HTERT RPE-1 (cell line): ENCODE measurements around the gene SIKE1.
"Not testable (repeated sequence)": the region's sequence is repeated elsewhere in the genome, so short reads cannot be mapped to it uniquely, and the experiment has no call there.

Source experiments
- in situ Hi-C: fragments of 300-500 bp; cut with MboI; formaldehyde crosslinking; loops from 4 replicates; pipeline ENCODE4 v1.14.3; 2020; ENCODE audit warnings: low sequenced_read_pairs

The SIKE1 gene

DNA sequence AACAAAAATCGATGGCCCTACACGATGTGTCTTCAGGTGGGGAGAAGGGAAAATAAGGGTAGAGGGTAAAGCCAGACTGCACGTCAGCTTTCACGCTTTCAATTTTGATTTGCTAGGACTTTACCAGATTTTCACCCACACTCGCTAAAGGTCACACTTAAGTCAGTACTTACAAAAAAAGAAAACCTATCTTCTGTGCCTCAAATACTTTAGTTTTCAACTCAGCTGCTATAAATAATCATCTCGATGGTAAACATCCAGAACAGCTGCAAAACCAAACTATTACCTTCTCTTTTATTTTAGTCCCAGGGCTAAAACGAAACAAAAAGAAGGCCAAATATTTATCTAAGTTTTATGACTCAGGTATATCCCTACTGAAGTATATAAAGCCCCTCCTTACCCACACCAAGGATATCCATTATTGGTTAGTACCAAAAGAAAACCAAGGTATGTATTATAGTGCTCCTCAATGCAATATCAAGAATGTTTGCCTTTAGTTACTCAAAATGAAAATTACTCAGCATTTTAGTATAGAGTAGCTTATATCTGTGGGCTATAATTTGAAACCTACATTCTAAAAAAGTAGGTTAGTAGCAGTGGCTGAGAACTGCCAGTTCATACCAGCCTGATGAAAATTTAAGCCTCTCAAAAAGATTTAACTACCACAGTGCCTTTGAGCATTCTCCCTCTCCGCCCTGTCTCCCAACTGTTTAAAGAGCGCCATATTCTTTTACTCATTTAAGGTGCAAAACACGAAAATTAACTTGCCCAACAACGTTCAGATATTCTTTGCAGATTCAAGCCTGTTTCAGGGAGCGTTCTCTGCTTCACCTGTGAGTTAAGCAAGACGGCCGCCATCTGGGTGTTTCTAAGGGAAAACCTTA, 24.2 kb downstream of the SIKE1 start:
- in situ Hi-C loops, result no loop called here

DNA sequence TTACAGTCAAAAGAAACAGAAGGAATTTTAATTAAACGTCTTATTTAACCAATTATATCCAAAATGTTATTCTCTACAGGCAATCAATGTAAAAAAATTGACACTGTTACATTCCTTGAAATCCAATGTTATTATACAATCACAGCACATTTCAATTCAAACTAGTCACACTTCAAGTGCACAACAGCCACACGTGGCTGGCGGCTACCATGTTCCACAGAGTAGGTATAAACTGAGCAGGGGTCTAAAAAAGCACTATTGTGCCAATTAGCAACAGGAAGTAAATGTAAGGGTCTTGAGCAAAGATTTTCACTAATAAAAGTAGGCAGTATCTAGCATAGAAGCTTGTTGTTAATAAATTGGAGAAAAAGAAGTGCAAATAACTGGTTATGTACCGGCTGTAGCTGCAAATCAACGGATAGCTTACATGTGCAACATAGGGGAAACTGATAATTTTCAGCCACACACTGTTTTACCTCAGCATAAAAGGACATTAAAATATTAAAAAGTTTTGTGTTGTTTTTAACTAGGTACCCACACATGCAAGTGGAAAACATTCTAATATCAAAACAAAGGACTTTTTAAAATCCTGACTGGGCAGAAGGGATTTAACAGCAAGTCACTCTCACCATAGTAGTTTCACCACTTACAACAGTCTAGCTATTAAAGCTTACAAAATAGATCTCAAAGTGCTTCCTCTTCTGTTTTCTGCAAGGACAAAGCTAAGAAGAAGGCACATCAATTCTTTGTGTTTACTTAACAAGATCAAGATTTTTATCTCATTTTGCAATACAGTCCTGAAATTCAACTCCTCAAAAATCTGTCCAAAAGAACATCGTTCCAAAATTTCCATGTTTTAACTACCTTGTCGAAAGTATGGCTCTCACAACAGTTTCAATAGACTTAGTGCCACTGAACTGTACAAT, 25.2 kb downstream of the SIKE1 start:
- in situ Hi-C loops, result no loop called here

DNA sequence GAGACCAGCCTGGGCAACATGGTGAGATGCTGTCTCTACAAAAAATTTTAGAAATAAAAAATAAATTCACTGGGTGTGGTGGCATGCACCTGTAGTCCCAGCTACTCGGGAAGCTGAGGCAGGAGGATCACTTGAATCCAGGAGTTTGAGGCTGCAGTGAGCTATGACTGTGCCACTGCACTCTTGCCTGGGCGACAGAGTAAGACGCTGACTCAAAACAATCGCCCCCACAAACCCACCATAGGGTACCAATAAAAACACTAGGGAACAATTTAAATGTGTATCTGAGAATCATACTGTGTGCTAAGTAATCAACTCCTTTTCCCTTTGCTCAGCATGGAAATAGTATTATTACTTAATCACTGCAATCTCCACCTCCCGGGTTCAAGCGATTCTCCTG, 26.8 kb downstream of the SIKE1 start:
- in situ Hi-C loops, result not testable (repeated sequence)

DNA sequence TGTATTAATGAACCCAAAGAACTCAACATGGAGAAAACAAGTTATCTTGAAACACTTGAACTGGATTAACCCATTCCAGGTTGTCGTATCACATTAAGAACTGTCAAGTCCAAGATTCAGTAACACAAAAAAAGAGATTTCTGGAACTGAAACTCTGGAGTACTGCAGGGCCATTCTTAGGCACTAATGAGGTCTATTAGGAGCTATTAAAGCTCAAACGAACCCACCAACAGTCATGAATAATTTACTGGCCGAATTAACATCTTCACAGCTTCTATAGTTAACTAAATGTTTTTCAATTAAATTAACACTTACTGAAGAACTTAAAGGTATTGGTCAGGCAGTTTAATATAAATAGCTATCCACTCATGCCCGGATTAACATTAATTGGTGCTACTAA, 27.3 kb downstream of the SIKE1 start:
- in situ Hi-C loops, result no loop called here

DNA sequence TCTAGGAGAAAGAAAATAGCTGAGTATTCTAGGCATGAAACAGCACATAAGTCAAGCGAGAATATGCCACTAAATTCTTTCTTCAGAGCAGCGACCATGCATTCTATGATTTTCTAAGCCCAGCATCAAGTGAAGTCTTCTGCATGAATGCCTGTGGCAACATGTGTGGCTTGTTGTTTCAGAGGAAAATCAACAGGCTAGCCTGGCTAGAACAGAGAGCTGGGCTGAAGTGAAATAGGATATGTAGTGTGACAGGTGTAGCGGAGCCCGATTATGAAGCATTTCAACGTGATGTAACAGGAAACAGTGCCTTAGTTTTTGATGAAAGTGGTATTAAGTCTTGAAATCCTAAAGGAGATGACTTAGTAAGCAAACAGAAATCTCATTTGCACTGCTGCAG, 29.7 kb downstream of the SIKE1 start:
- in situ Hi-C loops, result no loop called here

DNA sequence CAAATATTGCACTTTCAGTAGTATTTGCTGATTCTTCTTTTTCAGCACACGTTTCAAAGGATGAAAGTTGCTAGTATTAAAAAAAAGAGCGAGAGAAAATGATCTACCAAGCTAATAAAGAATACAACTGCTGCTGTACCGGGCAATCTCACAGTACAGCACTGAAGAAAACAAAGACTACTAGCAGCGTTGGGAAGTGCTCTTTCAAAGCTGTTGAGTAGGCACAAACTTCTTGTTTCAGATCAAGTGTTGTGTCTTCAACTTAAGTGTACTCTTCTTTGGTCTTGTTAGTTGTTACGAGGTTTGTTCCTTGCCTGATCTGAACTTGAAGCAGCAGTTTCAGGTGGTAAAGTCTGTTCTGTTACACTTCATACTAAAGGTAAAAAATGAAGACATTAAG, 30.6 kb downstream of the SIKE1 start:
- in situ Hi-C loops, result no loop called here

DNA sequence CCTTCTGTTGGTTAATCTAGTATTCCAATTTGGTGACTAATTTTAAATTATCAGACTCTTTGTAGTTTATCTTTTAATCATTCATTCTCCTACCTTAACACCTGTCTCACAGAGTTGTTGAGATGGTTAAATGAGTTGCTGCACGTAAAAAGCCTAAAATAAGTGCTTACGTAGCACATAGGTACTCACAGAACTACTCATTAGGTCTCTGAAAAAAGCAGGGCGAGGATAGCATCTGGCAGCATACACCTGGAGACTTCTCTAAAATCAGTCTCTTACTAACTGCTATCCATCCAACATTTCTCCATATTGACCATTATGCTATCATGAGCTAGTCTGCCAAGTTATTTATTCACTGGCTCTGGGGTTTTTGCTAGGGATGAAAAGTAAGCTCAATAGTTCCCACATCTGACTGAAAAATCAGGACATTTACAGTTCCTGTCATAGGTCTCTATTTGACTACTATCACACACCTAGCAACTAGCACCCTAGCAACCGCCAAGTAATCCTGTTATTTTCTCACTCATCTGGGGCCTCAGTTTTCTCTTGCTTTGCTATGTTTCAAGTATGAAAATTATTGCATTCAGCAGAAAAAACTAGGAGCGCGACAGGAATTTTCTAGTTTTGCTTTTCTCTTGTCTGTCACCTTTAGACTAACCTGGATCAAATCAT, 33.9 kb downstream of the SIKE1 start:
- in situ Hi-C loops, result no loop called here

DNA sequence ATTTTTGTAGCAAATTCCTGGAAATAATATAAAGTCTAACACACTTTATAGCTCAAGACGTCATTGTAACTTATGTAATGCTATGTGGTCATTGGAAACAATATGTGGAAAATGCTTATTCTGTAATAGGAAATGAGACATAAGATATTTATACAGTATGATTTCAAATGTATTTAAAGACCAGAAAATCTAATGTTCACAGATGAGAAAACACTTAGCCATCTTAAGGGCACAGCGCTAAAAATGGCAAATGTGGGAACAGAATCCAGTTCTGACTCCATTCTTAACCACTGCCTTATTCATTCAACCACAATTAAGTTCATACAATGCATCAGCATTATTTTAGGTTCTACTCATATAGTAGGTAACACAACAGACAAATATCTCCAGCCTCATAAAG, 35.2 kb downstream of the SIKE1 start:
- in situ Hi-C loops, result no loop called here

DNA sequence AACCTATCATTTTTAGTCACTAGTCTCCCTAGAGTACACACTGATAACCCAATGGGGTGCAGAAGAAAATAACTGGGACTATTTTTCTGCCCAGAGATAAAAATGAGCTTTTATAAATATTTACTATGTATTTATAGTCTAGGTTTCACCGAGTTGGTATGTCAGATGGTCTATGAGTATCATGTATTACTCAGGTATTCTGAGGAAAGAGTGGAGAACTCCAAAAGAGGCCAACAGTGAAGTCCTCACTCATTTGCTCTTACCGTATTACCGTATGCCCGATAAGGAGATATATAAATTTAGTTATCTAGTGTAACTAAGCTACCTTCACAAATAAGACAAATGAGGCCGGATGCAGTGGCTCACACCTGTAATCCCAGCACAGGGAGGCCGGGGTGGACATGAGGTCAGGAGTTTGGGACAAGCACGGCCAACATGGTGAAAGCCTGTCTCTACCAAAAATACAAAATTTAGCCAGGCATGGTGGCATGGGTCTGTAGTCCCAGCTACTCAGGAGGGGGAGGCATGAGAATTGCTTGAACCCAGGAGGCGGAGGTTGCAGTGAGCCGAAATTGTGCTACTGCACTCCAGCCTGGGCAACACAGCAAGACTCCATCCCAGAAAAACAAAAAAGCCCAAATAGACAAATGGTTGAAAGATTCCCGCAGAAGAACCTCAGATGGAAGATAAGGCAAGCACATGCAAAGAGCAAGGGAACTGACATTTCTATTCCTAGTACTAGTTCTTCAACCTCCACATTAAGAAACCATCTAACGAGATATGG, 38.3 kb downstream of the SIKE1 start:
- in situ Hi-C loops, result no loop called here

DNA sequence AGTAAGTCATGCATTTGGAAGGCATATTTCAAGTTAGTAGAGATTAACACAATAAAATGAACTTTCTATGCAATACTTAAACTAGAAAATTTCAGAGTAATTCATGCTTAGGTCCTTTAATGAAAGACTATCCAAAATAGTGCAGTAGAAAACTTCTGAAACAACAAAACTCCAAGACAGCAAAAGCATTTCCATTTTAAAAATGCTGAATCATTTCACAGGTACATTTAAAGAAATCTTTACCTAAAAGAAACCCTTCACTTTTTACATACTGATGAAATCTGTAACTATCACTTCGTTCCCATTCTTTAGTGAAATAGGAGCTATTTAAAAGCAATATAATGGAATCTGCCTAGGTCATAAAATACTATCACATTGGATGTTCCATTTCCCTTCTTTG, 40.2 kb downstream of the SIKE1 start:
- in situ Hi-C loops, result no loop called here

DNA sequence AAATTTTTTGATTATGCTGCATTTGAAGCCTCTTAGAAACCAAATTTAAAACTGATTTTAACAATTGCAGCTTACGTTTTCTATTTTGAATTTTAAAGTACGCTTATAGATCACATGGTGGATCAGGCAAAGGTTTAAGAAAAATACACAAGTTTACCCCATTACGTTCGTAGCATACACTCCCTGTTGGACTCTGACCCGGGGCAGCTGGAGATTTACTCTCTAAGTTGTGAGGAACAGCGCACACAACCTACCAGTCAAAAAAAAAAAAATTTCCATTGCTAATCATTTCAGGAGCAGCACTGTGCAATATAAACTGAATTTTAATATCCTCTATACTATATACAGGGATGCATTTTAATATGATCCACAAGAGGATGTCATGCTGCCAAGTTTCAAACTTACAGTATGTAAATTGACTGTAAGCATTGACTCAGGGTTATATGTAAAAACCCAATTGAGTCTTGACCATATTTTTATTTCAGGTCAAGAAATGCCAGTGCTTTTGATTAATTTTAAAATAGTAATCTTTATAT, 43.1 kb downstream of the SIKE1 start:
- in situ Hi-C loops, result no loop called here

DNA sequence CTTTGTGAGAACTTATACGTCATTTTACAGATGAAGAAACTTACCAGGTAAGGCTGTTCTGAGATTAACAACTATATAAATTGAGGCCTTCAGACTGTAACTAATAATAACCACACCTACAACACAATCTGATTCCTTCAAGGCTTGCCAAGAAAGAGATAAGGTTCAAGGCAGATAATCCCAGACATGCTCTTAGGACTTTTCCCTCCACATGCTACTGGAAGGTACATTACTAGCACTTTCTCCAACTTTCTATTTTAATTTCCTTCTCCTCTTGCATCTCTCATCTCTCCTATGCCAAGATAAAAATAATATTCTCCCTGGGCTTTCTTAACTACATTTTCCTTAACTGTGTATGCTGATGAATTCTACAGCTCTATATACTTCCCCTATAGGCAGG, 45.0 kb downstream of the SIKE1 start:
- in situ Hi-C loops, result no loop called here

DNA sequence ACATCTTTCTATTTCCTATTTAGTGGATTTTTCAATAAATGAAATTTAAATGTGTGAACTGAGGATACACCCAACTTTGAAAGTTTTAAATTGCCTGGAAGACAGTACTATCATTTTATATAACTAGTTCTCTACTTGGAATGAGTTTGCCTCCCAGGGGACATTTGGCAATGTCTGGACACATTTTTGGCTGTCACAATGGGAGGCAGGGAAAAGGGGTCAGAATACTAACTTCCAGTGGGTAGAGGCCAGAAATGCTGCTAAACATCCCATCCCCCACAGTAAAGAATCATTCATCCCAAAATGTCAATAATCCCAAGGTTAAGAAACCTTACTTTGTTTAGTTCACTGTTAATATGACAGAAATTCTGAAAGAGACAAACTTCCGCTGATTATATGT, 50.7 kb downstream of the SIKE1 start:
- in situ Hi-C loops, result no loop called here

DNA sequence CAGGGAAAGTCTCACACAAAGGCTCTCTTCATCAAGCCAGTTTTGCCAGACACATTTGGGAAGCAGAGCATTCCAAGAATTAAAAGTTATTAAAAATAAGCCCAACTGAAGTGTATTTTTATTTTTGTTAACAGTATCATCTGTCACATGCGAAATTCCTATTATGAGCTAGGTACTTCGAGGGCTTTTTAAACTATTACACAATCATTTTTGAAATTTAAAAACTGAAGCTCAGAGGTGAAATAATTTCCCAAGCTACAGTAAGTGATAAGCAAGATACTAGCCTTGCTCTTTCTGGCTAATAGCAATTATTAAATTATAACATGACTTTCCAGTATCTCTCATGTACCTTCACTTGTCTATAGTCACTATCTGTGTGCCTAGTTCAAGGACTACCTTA, 51.9 kb downstream of the SIKE1 start:
- in situ Hi-C loops, result no loop called here

DNA sequence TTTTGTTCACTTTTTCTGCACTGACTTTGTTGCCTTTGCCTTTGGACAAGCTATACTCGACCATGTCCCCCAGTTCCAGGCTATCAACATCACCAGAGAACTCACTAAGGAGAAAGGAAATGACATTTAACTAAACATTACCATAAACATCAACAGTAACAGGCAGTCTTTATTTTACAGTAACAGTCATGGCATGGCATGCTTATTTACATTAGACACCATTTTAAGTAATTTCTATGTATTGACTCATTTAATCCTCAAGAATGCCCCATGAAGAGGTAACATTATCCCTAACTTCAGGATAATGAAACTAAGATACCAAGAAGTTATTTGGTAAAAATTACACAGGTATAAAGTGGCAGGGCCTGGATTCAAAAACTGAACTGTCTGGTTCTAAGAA, 55.3 kb downstream of the SIKE1 start:
- in situ Hi-C loops, result no loop called here

DNA sequence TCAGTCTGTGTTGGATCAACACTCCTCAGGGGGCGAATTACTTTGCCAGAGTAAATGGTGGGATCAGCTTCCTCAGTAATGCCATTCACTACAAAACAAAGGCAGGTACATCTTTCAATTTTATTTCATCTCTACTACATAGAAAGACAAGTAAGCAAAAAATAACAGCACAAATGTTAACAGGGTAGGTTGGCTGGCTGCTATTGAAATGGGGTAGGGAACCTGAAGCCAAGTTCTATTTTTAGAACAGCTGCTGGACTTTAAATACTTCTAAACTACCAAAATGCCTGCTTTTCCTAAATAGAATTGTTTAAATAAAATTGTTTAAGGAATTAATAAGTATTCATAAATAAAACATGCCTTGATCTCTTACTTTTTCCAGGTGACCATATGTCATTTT, 56.6 kb downstream of the SIKE1 start:
- in situ Hi-C loops, result no loop called here

DNA sequence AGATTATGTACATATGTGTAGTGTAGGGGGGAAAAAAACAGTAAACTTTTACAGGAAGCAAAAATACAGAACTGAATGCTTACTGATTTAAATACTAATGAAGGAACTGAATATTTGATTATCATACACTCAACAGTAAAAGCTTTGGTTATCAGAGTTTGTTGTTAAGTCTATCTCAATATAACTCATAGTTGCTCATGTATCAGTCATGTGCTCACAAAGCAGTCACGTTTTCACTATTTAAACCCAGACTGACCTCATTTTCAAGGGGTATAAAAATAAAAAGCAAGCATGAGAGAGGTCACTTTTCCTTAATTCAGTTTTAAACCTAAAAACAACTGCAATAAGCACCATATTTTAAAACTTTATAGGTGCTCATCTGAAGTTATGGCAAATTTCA, 57.0 kb downstream of the SIKE1 start:
- in situ Hi-C loops, result no loop called here

DNA sequence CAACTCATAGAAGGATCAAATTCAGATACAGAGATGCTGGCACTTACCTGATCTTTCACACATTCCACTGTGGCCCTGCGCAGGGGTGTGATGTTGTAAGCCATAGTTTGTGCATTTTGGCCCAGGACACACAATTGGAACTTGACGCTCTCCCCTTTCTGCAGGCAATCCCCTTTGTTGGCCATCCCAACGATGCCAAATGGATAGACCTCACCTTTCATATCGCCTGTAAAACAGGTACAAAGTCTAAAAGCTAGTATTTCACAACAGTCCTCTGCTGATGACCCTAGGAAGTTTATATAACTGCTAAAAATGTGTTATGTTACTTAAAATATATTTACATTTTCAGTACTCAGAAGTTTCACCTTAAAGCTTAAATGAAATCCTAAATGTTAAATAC, 60.0 kb downstream of the SIKE1 start:
- in situ Hi-C loops, result no loop called here
